H1 (cell line): ENCODE measurements around the gene MED19. TPM values are rescaled to one million over a fixed set of nuclear protein-coding genes. Genes with fewer than 3 reads are reported as not detected.
A peak's percentile ranks its signal among the peaks of the same experiment; 100 is the strongest.

Experiments used
- CTCF ChIA-PET: fragments of 300-600 bp; sonication (Branson Sonifier 250); formaldehyde crosslinking; loops from one replicate; lab custom pipeline; 2021; ENCODE audit not compliant: partially characterized antibody; lab: Charles Lee
- POLR2A ChIA-PET: fragments of 300-600 bp; sonication (Branson Sonifier 250); formaldehyde crosslinking; loops from one replicate; lab custom pipeline; 2021; ENCODE audit warnings: inconsistent platforms; ENCODE audit not compliant: partially characterized antibody; lab: Charles Lee
- DNase-seq, 2 experiments: peaks; one replicate each; pipeline versions ENCODE4 v3.0.0 to v3.0.0-alpha.2; 2010 to 2022; ENCODE audit warnings: low spot score in 2 of 2, low read depth in 1 of 2, mixed read lengths in 1 of 2
- FAIRE-seq: peaks from 2 replicates; lab custom pipeline; 2011; peaks lifted over from hg19 to GRCh38; lab: Jason Lieb, UNC
- H2AFZ ChIP-seq: 2 replicates; pipeline ENCODE4 v1.8.1; 2012; ENCODE audit warnings: low read length, inconsistent platforms
- H2AK5ac ChIP-seq: 2 replicates; pipeline ENCODE4 v1.6.1; 2013; ENCODE audit warnings: low read depth, low read length
- H2BK120ac ChIP-seq: replicated peaks from 2 replicates; pipeline ENCODE3; 2013; ENCODE audit warnings: low read depth, low read length, inconsistent platforms
- H2BK12ac ChIP-seq: 2 replicates; pipeline ENCODE4 v1.6.1; 2013; ENCODE audit warnings: low read depth, low read length
- H2BK15ac ChIP-seq: 2 replicates; pipeline ENCODE4 v1.6.1; 2013; ENCODE audit warnings: low read length
- H2BK20ac ChIP-seq: 2 replicates; pipeline ENCODE4 v1.6.1; 2013; ENCODE audit warnings: low read length
- H2BK5ac ChIP-seq: 2 replicates; pipeline ENCODE4 v1.6.1; 2013; ENCODE audit warnings: low read depth, low read length
- H3K14ac ChIP-seq: 2 replicates; pipeline ENCODE4 v1.6.1; 2013; ENCODE audit warnings: inconsistent platforms; ENCODE audit not compliant: insufficient read length
- H3K18ac ChIP-seq: 2 replicates; pipeline ENCODE4 v1.6.1; 2013; ENCODE audit warnings: low read length; ENCODE audit errors: extremely low read depth
- H3K23ac ChIP-seq: 2 replicates; pipeline ENCODE4 v1.6.1; 2013; ENCODE audit warnings: inconsistent platforms; ENCODE audit not compliant: insufficient read length
- H3K23me2 ChIP-seq: 2 replicates; pipeline ENCODE4 v1.6.1; 2013; ENCODE audit warnings: low read depth, low read length
- H3K27ac ChIP-seq: 2 replicates; pipeline ENCODE4 v1.6.1; 2011; ENCODE audit warnings: low read depth, low read length, inconsistent platforms
- H3K27me3 ChIP-seq, 4 experiments: replicated peaks in 1 of 4; 1 replicate in 1 of 4; 2 replicates in 3 of 4; pipeline versions ENCODE4 v1.6.1 to v1.8.1; 2011 to 2013; ENCODE audit warnings: low read length in 3 of 4, mild to moderate bottlenecking in 3 of 4, inconsistent platforms in 2 of 4, mixed read lengths in 2 of 4, moderate library complexity in 1 of 4; ENCODE audit not compliant: control insufficient read depth in 3 of 4, insufficient read depth in 3 of 4; ENCODE audit errors: extremely low read depth in 1 of 4
- H3K36me3 ChIP-seq, 4 experiments: 2 replicates each; pipeline versions ENCODE4 v1.6.1 to v1.8.1; 2011 to 2013; ENCODE audit warnings: mild to moderate bottlenecking in 4 of 4, low read length in 3 of 4, moderate library complexity in 2 of 4, control low read depth in 1 of 4, inconsistent platforms in 1 of 4; ENCODE audit not compliant: insufficient read depth in 4 of 4, control insufficient read depth in 2 of 4
- H3K4ac ChIP-seq: replicated peaks from 2 replicates; pipeline ENCODE3; 2013; ENCODE audit warnings: low read length, low read depth, mixed read lengths, inconsistent platforms; ENCODE audit not compliant: insufficient read length
- H3K4me1 ChIP-seq, 4 experiments: replicated peaks in 1 of 4; 1 replicate in 1 of 4; 2 replicates in 3 of 4; pipeline versions ENCODE4 v1.6.1 to v1.8.1; 2011 to 2013; ENCODE audit warnings: low read length in 3 of 4, inconsistent platforms in 2 of 4, mixed read lengths in 1 of 4; ENCODE audit not compliant: insufficient read depth in 4 of 4, control insufficient read depth in 3 of 4
- H3K4me2 ChIP-seq, 2 experiments: 2 replicates each; pipeline versions ENCODE4 v1.6.1 to v1.8.1; 2011 to 2013; ENCODE audit warnings: low read depth in 2 of 2, low read length in 2 of 2, control low read depth in 1 of 2, inconsistent platforms in 1 of 2, mild to moderate bottlenecking in 1 of 2; ENCODE audit not compliant: insufficient read depth in 1 of 2
- H3K4me3 ChIP-seq, 4 experiments: fragments of 200-600, 300-600 bp in 1 of 4; sonication (generic), shearing (Covaris generic), sonication (Bioruptor Twin) in 1 of 4; 2 replicates each; pipeline versions ENCODE4 v1.5.1 to v1.8.1; 2011 to 2016; ENCODE audit warnings: low read length in 4 of 4, low read depth in 3 of 4, control low read depth in 2 of 4, inconsistent platforms in 2 of 4, mild to moderate bottlenecking in 2 of 4, mixed read lengths in 1 of 4, moderate library complexity in 1 of 4; ENCODE audit not compliant: insufficient read depth in 2 of 4; ENCODE audit errors: extremely low read depth in 1 of 4
- H3K56ac ChIP-seq: replicated peaks from 2 replicates; pipeline ENCODE3; 2013; ENCODE audit warnings: low read depth, mild to moderate bottlenecking, mixed read lengths, low read length, inconsistent platforms; ENCODE audit not compliant: insufficient read length
- H3K79me1 ChIP-seq: 2 replicates; pipeline ENCODE4 v1.6.1; 2013; ENCODE audit warnings: low read depth, low read length, control low read depth
- H3K79me2 ChIP-seq, 2 experiments: 2 replicates each; pipeline versions ENCODE4 v1.6.1 to v1.8.1; 2012 to 2013; ENCODE audit warnings: low read length in 2 of 2, mild to moderate bottlenecking in 2 of 2, inconsistent platforms in 1 of 2; ENCODE audit not compliant: insufficient read depth in 2 of 2, control insufficient read depth in 1 of 2
- H3K9ac ChIP-seq, 4 experiments: replicated peaks in 1 of 4; 1 replicate in 1 of 4; 2 replicates in 3 of 4; pipeline versions ENCODE4 v1.6.1 to v1.8.1; 2011 to 2013; ENCODE audit warnings: low read depth in 3 of 4, low read length in 3 of 4, control low read depth in 2 of 4, mild to moderate bottlenecking in 2 of 4, moderate library complexity in 2 of 4, inconsistent platforms in 1 of 4; ENCODE audit errors: extremely low read depth in 1 of 4
- H3K9me3 ChIP-seq, 2 experiments: 2 replicates each; pipeline versions ENCODE4 v1.6.1 to v1.8.1; 2012 to 2013; ENCODE audit warnings: mild to moderate bottlenecking in 2 of 2, moderate library complexity in 2 of 2, control low read depth in 1 of 2, inconsistent platforms in 1 of 2, low read depth in 1 of 2, low read length in 1 of 2, mixed read lengths in 1 of 2; ENCODE audit not compliant: insufficient read depth in 2 of 2
- H4K20me1 ChIP-seq, 2 experiments: replicated peaks in 1 of 2; 2 replicates each; pipeline versions ENCODE3 to v1.8.1; 2011 to 2013; ENCODE audit warnings: inconsistent platforms in 2 of 2, low read length in 2 of 2, mild to moderate bottlenecking in 1 of 2; ENCODE audit not compliant: insufficient read depth in 2 of 2, control insufficient read depth in 1 of 2
- H4K5ac ChIP-seq: 2 replicates; pipeline ENCODE4 v1.6.1; 2013; ENCODE audit warnings: low read length, low read depth, mixed read lengths, inconsistent platforms; ENCODE audit not compliant: insufficient read length
- H4K8ac ChIP-seq: 2 replicates; pipeline ENCODE4 v1.8.0; 2013; ENCODE audit warnings: mild to moderate bottlenecking, moderate library complexity, low read length, inconsistent platforms; ENCODE audit not compliant: insufficient read depth; ENCODE audit errors: extremely low read depth
- H4K91ac ChIP-seq: replicated peaks from 2 replicates; pipeline ENCODE3; 2013; ENCODE audit warnings: low read length, mixed read lengths, inconsistent platforms; ENCODE audit not compliant: insufficient read length
- ATF2 ChIP-seq: IDR thresholded peaks from 2 replicates; pipeline ENCODE4 v1.6.1; 2012; ENCODE audit warnings: low read length, inconsistent platforms
- BACH1 ChIP-seq: IDR thresholded peaks from 2 replicates; pipeline ENCODE4 v1.6.1; 2012; ENCODE audit warnings: low read length, improper control_type of control experiment
- CBX8 ChIP-seq: fragments of 300-800, 300-1000 bp; sonication (generic); IDR thresholded peaks from 2 replicates; pipeline ENCODE4 v1.7.1; 2016; ENCODE audit warnings: low read depth, low read length, borderline replicate concordance
- EGR1 ChIP-seq: IDR thresholded peaks from 2 replicates; pipeline ENCODE4 v1.6.1; 2011; ENCODE audit warnings: low read depth, low read length, borderline replicate concordance
- GABPA ChIP-seq: IDR thresholded peaks from 2 replicates; pipeline ENCODE4 v1.6.1; 2011; ENCODE audit warnings: mild to moderate bottlenecking, low read length, moderate library complexity, borderline replicate concordance; ENCODE audit not compliant: insufficient read depth
- GTF2F1 ChIP-seq: IDR thresholded peaks from 2 replicates; pipeline ENCODE4 v1.6.1; 2012; ENCODE audit warnings: low read depth, low read length, improper control_type of control experiment, borderline replicate concordance
- POLR2A ChIP-seq, 2 experiments: IDR thresholded peaks; 1 replicate in 1 of 2; 2 replicates in 1 of 2; pipeline ENCODE4 v1.6.1; 2011; ENCODE audit warnings: low read depth in 2 of 2, low read length in 2 of 2, mild to moderate bottlenecking in 2 of 2; ENCODE audit errors: control extremely low read depth in 1 of 2
- SAP30 ChIP-seq: fragments of 300-600 bp; sonication (generic); IDR thresholded peaks from 2 replicates; pipeline ENCODE4 v1.7.1; 2012; ENCODE audit warnings: low read length, moderate library complexity, mild to moderate bottlenecking, inconsistent platforms; ENCODE audit not compliant: insufficient read depth, insufficient replicate concordance
- SIRT6 ChIP-seq: IDR thresholded peaks from one replicate; pipeline ENCODE4 v1.7.1; 2012; ENCODE audit warnings: low read length, inconsistent platforms
- SP1 ChIP-seq: IDR thresholded peaks from 2 replicates; pipeline ENCODE4 v1.6.1; 2011; ENCODE audit warnings: low read depth, low read length
- SP2 ChIP-seq: IDR thresholded peaks from 2 replicates; pipeline ENCODE4 v1.6.1; 2012; ENCODE audit warnings: mild to moderate bottlenecking, low read length, inconsistent platforms
- SP4 ChIP-seq: IDR thresholded peaks from 2 replicates; pipeline ENCODE4 v1.6.1; 2012; ENCODE audit warnings: low read length, inconsistent platforms
- TBP ChIP-seq: IDR thresholded peaks from 2 replicates; pipeline ENCODE4 v1.6.1; 2011; ENCODE audit warnings: low read depth, low read length, improper control_type of control experiment
- TCF12 ChIP-seq: IDR thresholded peaks from 2 replicates; pipeline ENCODE4 v1.6.1; 2011; ENCODE audit warnings: low read depth, mild to moderate bottlenecking, low read length
- WGBS, 2 experiments: shearing (Covaris generic) in 1 of 2; methylation state at CpG; one replicate each; pipeline versions ENCODE4 v1.1.6 to v1.1.7; 2013 to 2015; ENCODE audit warnings: low lambda C conversion rate in 2 of 2, mixed read lengths in 2 of 2, inconsistent platforms in 1 of 2, low coverage in 1 of 2, missing lambda C conversion rate in 1 of 2; ENCODE audit not compliant: insufficient replicate concordance in 2 of 2, insufficient coverage in 1 of 2, insufficient read length in 1 of 2; ENCODE audit errors: extremely low coverage in 1 of 2, missing lambda C conversion rate in 1 of 2; 5-methylcytosine and 5-hydroxymethylcytosine counted together
- polyA plus RNA-seq, 7 experiments: library from polyadenylated mRNA; depleted of rRNA in 3 of 7; stranded (reverse) in 5 of 7; unstranded in 2 of 7; fragments of >200 nt in 5 of 7; fragments of 200-250 nt in 2 of 7; gene quantifications; 1 replicate in 5 of 7; 2 replicates in 1 of 7; 4 replicates in 1 of 7; pipeline versions ENCODE4 v1.2.1 to v1.2.3, GENCODE V29; 2011 to 2013; ENCODE audit warnings: missing spikeins in 2 of 7, mixed read lengths in 2 of 7
- total RNA-seq: library from RNA; stranded (reverse); fragmentation: NEBNext Ultra II Directional; extraction: Animal tissue kit (Norgen Biotek cat#: 25700); gene quantifications from 2 replicates; pipeline ENCODE4 v1.2.1, GENCODE V29; 2021

The MED19 gene
- total and polyA plus RNA-seq, 2 of the 8 experiments (the other 6 are each of a cell fraction or from before 2014, with no cell fraction given), result 19.4 to 35.4 TPM

GRCh38 chr11:57729479-57729878, 17.5 kb upstream of the MED19 start:
- DNase-seq, result no peak
- no peaks in the 10 kb centered on the region for H3K9me3 ChIP-seq
- no peak overlapping the region for H4K91ac ChIP-seq
- no peak overlapping the region for H3K23ac ChIP-seq
- H2BK120ac ChIP-seq, result no peak overlapping the region
- H3K79me1 ChIP-seq, result peaks cover 4% of the 10 kb centered on the region
- no peak overlapping the region for H3K56ac ChIP-seq
- H3K27ac ChIP-seq, result no peak overlapping the region
- peaks cover 0 to 5% of the 10 kb centered on the region in 2 experiments for H4K20me1 ChIP-seq
- no peak overlapping the region for H3K14ac ChIP-seq
- H3K18ac ChIP-seq, result no peak overlapping the region
- no peak for FAIRE-seq
- peaks cover 0 to 65% of the 10 kb centered on the region in 2 experiments; a peak in 2 of 4 replicates for H3K79me2 ChIP-seq
- no peak overlapping the region for H2AFZ ChIP-seq
- H4K5ac ChIP-seq, result no peak overlapping the region
- H2BK20ac ChIP-seq, result no peak overlapping the region
- no peak overlapping the region for H3K9ac ChIP-seq
- ChIA-PET CTCF (interaction anchor here (0.7 kb wide), 1 partner anchor 13 kb away, joined by 3 read pairs; no protein-coding TSS in a partner anchor), POLR2A (interaction anchor here (0.9 to 4.1 kb wide), 4 partner anchors 14 to 70 kb away, joined by 3 to 30 read pairs (median 16); partner anchors contain the start of genes MED19, SELENOH and TMX2)
- H3K4me2 ChIP-seq, result peak overlapping the region; percentile 34 to 41; a peak in 2 of 4 replicates
- no peak overlapping the region for H3K4me3 ChIP-seq
- no peak overlapping the region for H2BK12ac ChIP-seq
- H3K4ac ChIP-seq, result no peak overlapping the region
- no peak overlapping the region for H4K8ac ChIP-seq
- no peaks in the 10 kb centered on the region for H3K27me3 ChIP-seq
- no peak overlapping the region for H2AK5ac ChIP-seq
- 75% methylated on average over 7 of the region's 7 CpGs; no CpG with 5 or more reads in 1 of the 2 experiments for WGBS, 2 experiments
- H2BK5ac ChIP-seq, result no peak overlapping the region
- H3K4me1 ChIP-seq, result peaks cover 0 to 3% (median 1%) of the 10 kb centered on the region in 4 experiments; a peak in 2 of 7 replicates
- H2BK15ac ChIP-seq, result no peak overlapping the region
- H3K36me3 ChIP-seq, result 0 out of 8 replicates have a peak, but pooled peaks cover 0 to 3% (median 0%) of the 10 kb centered on the region in 4 experiments
- no peaks in the 10 kb centered on the region for H3K23me2 ChIP-seq
- no peak for TF ChIP-seq SIRT6
- TF ChIP-seq GABPA, result no peak
- TF ChIP-seq SP4, result no peak
- TF ChIP-seq SAP30, result no peak
- no peak for TF ChIP-seq GTF2F1
- TF ChIP-seq CBX8, result no peak
- no peak for TF ChIP-seq TBP
- TF ChIP-seq ATF2, result no peak
- no peak for TF ChIP-seq EGR1
- TF ChIP-seq SP1, result no peak
- TF ChIP-seq TCF12, result no peak
- TF ChIP-seq BACH1, result no peak
- TF ChIP-seq SP2, result no peak
- no peak for TF ChIP-seq POLR2A (IDR thresholded peaks at IDR 0.05; ENCODE audit: control extremely low read depth in 1 of 2, low read depth in 2 of 2, low read length in 2 of 2)
